ENCODE results near the gene TMEM183A.
A peak's percentile ranks its signal among the peaks of the same experiment; 100 is the strongest.

Gene TMEM183A

DNA sequence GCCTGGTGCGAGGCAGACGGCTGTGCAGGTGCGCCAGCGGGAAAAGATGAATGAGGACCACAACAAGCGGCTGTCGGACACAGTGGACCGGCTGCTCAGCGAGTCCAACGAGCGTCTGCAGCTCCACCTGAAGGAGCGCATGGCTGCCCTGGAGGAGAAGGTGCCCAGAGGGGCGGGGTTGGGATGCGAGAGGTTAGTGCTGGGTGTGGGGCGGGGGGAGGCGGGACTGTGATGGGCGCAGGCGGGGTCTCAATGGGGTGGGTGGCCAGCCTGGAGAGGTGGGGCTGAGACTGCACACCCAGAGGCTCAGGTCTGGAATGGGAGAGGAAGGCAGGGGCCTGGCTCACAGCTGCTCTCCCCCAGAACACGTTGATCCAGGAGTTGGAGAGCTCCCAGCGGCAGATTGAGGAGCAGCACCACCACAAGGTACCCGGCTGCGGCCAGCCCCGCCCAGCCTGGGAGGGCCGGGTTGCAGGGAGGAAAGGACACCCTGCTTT lies 41.4 kb downstream of the TMEM183A start:
- no peak for DNase-seq

- no peak for DNase-seq
These were observed 41.9 kb downstream of the TMEM183A start for GRCh38 chr1:203049077-203049476.

DNA sequence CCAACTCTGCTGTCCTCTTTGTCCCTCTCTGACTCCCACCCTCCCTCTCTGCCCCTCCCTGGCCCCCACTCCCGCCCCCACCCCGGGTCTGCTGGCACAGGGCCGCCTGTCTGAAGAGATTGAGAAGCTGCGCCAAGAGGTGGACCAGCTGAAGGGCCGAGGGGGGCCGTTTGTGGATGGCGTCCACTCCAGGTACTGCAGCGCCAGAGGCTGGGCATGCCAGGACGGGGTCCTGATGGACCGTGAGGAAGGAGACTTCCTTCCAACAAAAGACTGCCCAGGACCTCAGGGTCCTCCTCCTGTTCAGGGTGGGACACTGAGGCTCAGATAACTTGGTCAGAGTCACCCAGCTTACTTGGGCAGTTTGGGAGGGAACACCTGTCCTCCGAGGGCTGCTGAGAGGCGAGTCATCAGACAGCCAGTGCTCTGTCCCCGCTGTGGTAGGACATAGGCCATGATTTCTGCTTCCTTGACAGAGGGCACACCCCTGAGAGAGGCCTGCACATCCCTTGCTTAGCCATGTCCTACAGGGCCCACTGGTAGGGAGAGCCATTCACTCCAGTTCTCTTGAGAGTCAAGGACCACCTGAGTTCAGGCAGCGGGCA lies 42.5 kb downstream of the TMEM183A start:
- DNase-seq, result no peak

DNA sequence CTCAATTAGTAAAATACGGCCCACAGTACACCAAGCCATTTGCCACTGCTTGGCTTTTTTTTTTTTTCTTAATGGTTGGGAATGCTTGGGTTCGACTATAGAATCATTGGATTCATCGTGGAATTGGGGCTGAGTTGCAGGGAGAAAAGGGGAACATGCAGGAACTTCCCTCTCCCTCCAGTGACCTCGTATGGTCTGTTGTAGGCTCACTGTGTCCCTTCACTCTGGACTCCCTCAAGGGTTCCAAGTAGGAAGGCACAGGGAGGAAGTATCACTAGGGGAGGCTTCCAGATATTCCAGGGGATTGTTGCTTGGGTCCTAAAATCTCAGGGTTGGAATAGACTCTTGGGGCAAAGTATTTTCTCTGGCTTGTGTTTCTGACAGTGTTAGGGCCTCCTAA lies 43.7 kb downstream of the TMEM183A start:
- no peak for DNase-seq

- no peak for DNase-seq
These were observed 44.7 kb downstream of the TMEM183A start for GRCh38 chr1:203051841-203052324.

DNA sequence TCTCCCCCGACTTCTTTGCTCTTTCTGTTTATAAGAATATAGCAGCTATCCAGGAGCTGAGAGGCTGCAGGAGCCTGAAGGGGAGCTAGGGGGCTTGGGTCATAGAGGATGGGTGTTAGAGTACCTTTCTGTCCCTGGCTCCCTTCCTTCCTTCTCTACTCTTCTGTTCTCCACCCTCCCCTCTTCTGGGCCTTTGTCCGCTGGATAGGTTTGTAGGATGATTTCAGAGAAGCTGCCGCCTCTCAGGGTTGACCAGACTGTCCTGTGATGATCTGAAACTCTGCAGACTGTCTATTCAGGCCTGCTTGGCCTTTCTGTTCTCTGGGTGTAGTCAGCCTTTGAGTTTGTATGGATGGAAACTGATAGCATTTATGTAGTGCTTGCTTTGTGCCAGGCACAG lies 45.4 kb downstream of the TMEM183A start:
- no peak for DNase-seq

DNA sequence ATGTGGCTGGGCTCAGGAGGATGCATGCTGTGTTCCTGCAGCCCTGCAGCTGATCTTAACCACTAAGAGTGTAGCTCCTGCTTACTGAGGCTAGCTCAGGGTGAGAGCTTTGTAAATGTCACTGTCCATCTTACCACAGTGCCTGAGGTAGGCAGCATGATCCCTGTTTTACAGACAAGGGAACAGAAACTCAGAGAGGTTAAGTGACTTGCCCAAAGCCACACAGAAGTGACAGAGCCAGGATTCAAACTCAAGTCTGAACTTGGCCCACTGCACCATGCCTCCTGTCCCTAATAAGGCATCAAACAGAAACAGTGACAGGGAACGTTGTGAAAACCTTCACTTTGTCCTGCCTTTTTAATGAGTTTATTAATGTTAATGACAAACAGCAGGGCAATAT lies 47.0 kb downstream of the TMEM183A start:
- DNase-seq, result no peak

GRCh38 chr1:203054642-203055041 lies 47.5 kb downstream of the TMEM183A start:
- no peak for DNase-seq

DNA sequence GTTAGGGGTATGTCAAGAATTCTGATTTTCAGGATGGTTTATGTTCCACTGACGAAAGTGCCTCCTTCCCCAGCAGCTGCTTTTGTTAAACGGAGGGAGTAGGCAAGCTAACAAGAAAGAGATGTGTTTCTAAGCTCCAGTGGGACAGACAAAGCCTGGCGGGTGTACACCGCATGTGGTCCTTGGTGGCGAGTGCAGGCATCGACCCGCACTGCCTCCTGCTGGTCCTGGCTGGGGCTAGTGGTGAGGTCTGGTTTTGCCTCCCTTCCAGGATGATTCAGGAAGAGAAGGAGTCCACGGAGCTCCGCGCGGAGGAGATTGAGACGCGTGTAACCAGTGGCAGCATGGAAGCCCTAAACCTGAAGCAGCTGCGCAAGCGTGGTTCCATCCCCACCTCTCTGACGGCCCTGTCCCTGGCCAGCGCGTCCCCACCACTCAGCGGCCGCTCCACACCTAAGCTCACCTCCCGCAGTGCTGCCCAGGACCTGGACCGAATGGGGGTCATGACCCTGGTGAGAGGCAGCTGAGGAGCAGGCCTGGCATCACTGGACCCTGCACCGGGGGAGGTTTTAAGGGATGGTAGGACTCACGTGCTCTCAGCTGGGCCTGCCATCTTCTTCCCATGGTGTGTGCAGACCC lies 48.1 kb downstream of the TMEM183A start:
- DNase-seq, result no peak

- no peak for DNase-seq
These were observed 48.8 kb downstream of the TMEM183A start for GRCh38 chr1:203056012-203056411.

- no peak for DNase-seq
These were observed 49.3 kb downstream of the TMEM183A start for GRCh38 chr1:203056516-203056915.

- no peak for DNase-seq
These were observed 50.9 kb downstream of the TMEM183A start for GRCh38 chr1:203057911-203058675.

- DNase-seq, result no peak
These were observed 51.4 kb downstream of the TMEM183A start for GRCh38 chr1:203058676-203058935.

DNA sequence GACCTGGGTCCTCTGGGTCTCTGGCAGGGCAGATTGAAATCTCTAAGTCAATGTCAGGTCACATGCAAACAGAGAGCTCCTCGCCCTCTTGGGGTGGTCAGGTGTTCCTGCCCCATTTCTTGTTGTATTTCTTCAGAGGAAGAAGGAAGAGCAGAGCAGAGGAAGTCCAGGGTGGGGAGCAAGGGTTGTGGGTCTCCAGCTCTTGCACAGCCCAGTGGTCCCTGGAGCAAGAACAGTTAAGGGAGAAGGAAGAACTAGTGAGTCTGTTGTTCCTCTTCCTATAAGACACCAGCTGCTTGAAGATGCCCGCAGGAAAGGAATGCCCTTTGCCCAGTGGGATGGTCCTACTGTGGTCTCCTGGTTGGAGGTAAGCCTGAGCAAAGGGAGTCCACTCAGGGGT lies 52.3 kb downstream of the TMEM183A start:
- DNase-seq, result no peak

DNA sequence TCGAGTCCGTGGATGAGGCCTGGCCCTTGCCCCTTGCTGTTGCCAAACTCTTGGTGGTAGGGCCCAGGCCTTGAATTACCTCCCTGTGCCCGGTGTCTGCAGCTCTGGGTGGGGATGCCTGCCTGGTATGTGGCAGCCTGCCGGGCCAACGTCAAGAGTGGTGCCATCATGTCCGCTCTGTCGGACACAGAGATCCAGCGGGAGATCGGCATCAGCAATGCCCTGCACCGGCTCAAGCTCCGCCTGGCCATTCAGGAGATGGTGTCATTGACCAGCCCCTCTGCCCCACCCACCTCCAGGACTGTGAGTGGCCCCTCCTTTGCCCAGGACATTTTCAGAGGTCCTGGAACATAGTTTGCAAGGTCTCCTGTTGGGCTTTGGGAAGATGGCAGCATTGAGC lies 52.9 kb downstream of the TMEM183A start:
- DNase-seq, result no peak

DNA sequence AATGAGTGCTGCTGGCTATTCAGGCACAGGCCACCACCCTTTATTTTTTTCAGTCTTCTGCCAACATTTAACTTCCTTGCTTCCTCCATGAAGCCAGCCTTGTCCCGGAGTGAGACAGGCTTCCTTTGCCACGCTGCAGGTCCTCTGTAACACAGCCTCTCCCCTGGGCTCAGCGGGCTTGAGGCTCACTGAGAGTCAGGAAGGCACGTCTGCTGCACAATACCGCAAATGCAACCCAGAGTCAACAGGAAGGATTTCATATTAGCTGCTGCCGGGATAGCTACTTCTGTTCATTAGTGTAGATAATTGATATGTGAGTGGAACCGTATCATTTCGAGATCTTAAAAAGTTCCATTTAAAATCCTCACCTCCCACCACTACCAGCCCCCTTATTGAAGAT lies 56.1 kb downstream of the TMEM183A start:
- DNase-seq, result no peak

DNA sequence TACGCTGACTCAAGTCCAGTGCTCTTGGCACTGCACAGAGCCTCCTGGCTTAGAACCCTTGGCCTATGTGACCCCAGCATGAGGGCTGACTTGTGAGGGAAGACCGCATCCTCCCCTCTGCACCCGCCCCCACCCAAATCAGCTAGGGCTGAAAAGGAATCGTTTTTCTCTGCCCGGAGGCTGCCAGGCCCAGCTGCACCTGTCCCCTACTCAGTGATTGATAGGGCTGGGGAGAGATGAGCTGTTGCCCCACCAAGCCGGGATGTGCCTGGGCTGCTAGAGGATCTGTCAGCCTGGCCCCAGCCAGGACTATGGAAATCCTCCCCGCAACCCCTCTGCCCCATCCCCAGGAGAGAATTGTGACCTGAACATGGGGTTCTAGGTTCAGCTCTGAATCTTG lies 58.0 kb downstream of the TMEM183A start:
- no peak for DNase-seq

DNA sequence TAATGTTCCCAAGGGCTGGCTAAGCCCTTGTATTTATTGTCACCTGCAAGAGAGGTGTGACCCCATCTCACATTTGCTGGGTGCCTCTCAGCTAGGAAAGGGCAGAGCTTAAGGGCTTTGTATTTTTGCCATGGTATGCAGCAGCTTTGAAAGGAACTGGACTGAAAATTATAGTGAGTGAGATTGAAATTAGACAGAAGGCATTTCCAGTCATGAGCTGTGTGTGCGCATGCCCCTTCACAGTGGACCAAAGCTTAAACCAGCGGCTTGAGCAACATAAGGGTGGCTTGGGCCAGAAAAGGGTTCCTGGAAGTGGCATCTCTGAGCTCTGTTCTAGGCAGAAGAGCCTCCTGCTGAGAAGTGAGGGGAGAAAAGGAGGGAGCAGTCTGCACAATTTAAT lies 58.8 kb downstream of the TMEM183A start:
- no peak for DNase-seq

DNA sequence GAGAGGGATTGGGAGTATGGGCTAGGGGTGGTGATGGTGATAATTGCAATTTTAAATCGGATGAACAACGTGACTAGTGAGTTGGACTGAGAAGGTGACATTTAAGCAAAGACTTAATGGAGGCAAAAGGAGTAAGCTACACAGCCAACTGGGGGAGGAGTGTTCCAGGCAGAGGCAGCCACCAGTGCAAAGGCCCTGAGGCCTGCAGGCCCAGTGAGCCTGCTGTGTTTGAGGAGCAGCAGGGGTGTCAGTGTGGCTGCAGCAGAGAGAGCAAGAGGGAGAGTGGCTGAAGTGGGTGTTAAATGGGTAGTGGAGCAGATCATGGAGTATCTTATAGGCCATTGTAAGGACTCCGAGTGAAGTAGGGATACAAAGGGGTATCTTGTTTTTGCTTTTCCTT lies 59.8 kb downstream of the TMEM183A start:
- no peak for DNase-seq

- DNase-seq, result peak; percentile 11
These were observed 62.0 kb downstream of the TMEM183A start for GRCh38 chr1:203069030-203069747.

DNA sequence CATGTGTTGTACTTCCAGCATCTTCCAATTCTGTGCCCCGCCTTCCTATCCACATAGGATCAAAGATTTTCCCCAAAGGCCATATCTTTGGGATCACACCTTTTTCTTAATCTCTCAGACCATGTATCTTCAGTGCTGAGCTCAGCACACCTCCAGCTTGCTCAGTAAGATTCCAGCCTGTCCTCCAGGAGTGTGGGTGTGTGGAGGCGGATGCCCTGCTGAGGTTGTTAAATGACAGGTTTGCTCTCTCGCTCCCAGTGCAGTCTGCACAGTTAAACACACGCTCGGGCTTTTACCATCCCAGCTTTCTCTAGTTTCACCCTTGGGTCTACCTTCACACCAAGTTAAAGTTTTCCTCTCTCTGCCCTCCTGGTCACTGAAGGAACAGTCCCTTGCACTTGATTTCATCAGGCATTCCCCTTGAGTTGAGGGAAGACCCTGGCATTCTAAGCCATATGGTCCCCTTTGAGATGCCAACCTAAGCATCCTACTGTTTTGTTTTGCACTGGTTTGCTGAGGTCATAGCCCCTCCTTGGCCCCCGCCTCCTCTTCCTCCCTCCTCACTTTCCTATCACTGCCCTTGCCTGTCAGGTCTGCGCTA lies 64.9 kb downstream of the TMEM183A start:
- DNase-seq, result no peak

DNA sequence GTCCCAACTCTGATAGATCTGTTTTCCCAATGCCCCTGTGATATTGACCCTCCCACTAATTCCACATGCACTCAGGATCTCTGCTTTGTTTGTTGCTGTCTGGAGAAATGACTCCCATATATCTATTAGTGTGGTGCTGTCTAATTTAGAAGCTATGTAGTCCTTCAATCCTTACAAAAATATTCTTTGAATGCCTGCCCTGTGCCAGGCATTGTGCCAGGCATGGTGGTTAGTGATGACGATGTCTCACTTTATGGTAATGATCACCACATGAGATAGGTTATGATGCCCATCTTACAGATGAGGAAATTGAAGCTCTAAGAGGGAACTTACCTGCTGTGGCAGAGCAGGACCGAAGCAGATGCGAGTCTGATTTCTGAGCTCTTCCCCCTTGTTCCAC lies 65.7 kb downstream of the TMEM183A start:
- DNase-seq, result no peak

DNA sequence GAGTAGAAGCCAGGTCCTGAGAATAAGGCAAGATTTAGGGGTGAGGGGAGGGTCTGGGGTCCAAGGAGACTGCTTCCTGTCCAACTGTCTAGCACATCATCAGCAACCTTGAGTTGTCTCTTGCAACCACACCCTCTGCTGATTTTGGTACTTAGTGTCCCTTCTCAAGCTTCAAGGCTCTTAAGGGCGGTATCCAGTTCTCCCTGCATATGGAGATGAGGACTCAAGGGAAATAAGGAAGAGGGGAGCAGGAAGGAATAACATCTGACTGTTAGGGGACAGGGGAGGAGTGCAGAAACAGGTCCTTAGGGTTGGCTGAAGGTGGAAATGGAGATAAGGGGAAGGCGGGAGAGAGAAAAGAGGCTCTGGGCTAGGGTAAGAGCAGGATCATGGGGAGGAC lies 66.3 kb downstream of the TMEM183A start:
- DNase-seq, result no peak
